Measurements from ENCODE around the gene CD209. TPM values are rescaled to one million over a fixed set of nuclear protein-coding genes. Genes with fewer than 3 reads are reported as not detected.

CD209 gene
- total RNA-seq, 1 experiment from 2014 or later, result not detected

- no peaks in the 10 kb centered on the region for H3K9me2 ChIP-seq (replicated peaks; ENCODE audit: low read length)
- H2AFZ ChIP-seq (ENCODE audit: low read length), result no peak overlapping the region
- H3K36me3 ChIP-seq (ENCODE audit: low read depth, low read length), result no peaks in the 10 kb centered on the region
- H3K9me3 ChIP-seq (ENCODE audit: low read length), result no peaks in the 10 kb centered on the region
- ATAC-seq, result no peak
- intact Hi-C loops (cut with micrococcal nuclease), result no loop called here
- no peak for TF ChIP-seq EZH2 (IDR thresholded peaks at IDR 0.05; ENCODE audit: low read length, unreplicated experiment)
- no peak for TF ChIP-seq EZH2phosphoT487 (IDR thresholded peaks at IDR 0.05; ENCODE audit: borderline replicate concordance, low read length)
- TF ChIP-seq CTCF (conservative IDR thresholded peaks at IDR 0.05; ENCODE audit: low read depth, low read length), result no peak
- no peak overlapping the region for H3K4me3 ChIP-seq (ENCODE audit: low read length)
- BruUV-seq (replicated peaks), result no TSS peak
- no peaks in the 10 kb centered on the region for H3F3A ChIP-seq (ENCODE audit: low read length, unreplicated experiment)
- ChIA-PET POLR2A (ENCODE audit: unreplicated experiment) (no interaction called here), CTCF (no interaction called here)
- H3K9ac ChIP-seq (ENCODE audit: low read length), result no peak overlapping the region
- DNase-seq, result no peak
- peaks cover 19% of the 10 kb centered on the region for H3K27me3 ChIP-seq (ENCODE audit: low read length)
- H4K20me1 ChIP-seq (ENCODE audit: low read length), result no peaks in the 10 kb centered on the region
- no peak overlapping the region for H3K4me2 ChIP-seq (ENCODE audit: low read length)
- no peaks in the 10 kb centered on the region for H3K4me1 ChIP-seq (ENCODE audit: insufficient read depth, low read length)
- H3K79me2 ChIP-seq (ENCODE audit: low read length), result no peaks in the 10 kb centered on the region
- no peak overlapping the region for H3K27ac ChIP-seq (ENCODE audit: low read length)
Observed at GRCh38 chr19:7720351-7720750, 27.0 kb downstream of the CD209 start.

- CTCF ChIA-PET, result no interaction called here
- no peak for ATAC-seq
- POLR2A ChIA-PET (ENCODE audit: unreplicated experiment), result no interaction called here
Observed at GRCh38 chr19:7718668-7719067, 28.7 kb downstream of the CD209 start.

More at GRCh38 chr19:7718668-7719067, 28.7 kb downstream of the CD209 start:
- H3K4me1 ChIP-seq (ENCODE audit: insufficient read depth, low read length), result no peaks in the 10 kb centered on the region
- H3K4me3 ChIP-seq (ENCODE audit: low read length), result no peak overlapping the region
- intact Hi-C loops (cut with micrococcal nuclease), result no loop called here
- no peaks in the 10 kb centered on the region for H3K36me3 ChIP-seq (ENCODE audit: low read depth, low read length)
- TF ChIP-seq CTCF (conservative IDR thresholded peaks at IDR 0.05; ENCODE audit: low read depth, low read length) (no peak), EZH2 (IDR thresholded peaks at IDR 0.05; ENCODE audit: low read length, unreplicated experiment) (no peak), EZH2phosphoT487 (IDR thresholded peaks at IDR 0.05; ENCODE audit: borderline replicate concordance, low read length) (no peak)
- H4K20me1 ChIP-seq (ENCODE audit: low read length), result no peaks in the 10 kb centered on the region
- peaks cover 13% of the 10 kb centered on the region; the same call in 1 of the 2 replicates for H3K27me3 ChIP-seq (ENCODE audit: low read length)
- no peaks in the 10 kb centered on the region for H3K79me2 ChIP-seq (ENCODE audit: low read length)
- H3K27ac ChIP-seq (ENCODE audit: low read length), result no peak overlapping the region
- no peaks in the 10 kb centered on the region for H3K9me3 ChIP-seq (ENCODE audit: low read length)
- H3K4me2 ChIP-seq (ENCODE audit: low read length), result no peak overlapping the region
- H3F3A ChIP-seq (ENCODE audit: low read length, unreplicated experiment), result no peaks in the 10 kb centered on the region
- no peak for DNase-seq
- no peak overlapping the region for H2AFZ ChIP-seq (ENCODE audit: low read length)
- H3K9me2 ChIP-seq (replicated peaks; ENCODE audit: low read length), result no peaks in the 10 kb centered on the region
- H3K9ac ChIP-seq (ENCODE audit: low read length), result no peak overlapping the region
- BruUV-seq (replicated peaks), result no TSS peak
